H1 (cell line): ENCODE measurements around the gene C12orf75. TPM values are rescaled to one million over a fixed set of nuclear protein-coding genes. Genes with fewer than 3 reads are reported as not detected.

ENCODE experiments used
- CTCF ChIA-PET: fragments of 300-600 bp; sonication (Branson Sonifier 250); formaldehyde crosslinking; loops from one replicate; lab custom pipeline; 2021; ENCODE audit not compliant: partially characterized antibody; lab: Charles Lee
- POLR2A ChIA-PET: fragments of 300-600 bp; sonication (Branson Sonifier 250); formaldehyde crosslinking; loops from one replicate; lab custom pipeline; 2021; ENCODE audit warnings: inconsistent platforms; ENCODE audit not compliant: partially characterized antibody; lab: Charles Lee
- DNase-seq, 2 experiments: peaks; one replicate each; pipeline versions ENCODE4 v3.0.0 to v3.0.0-alpha.2; 2010 to 2022; ENCODE audit warnings: low spot score in 2 of 2, low read depth in 1 of 2, mixed read lengths in 1 of 2
- FAIRE-seq: peaks from 2 replicates; lab custom pipeline; 2011; peaks lifted over from hg19 to GRCh38; lab: Jason Lieb, UNC
- H2AFZ ChIP-seq: 2 replicates; pipeline ENCODE4 v1.8.1; 2012; ENCODE audit warnings: low read length, inconsistent platforms
- H2AK5ac ChIP-seq: 2 replicates; pipeline ENCODE4 v1.6.1; 2013; ENCODE audit warnings: low read depth, low read length
- H2BK120ac ChIP-seq: replicated peaks from 2 replicates; pipeline ENCODE3; 2013; ENCODE audit warnings: low read depth, low read length, inconsistent platforms
- H2BK12ac ChIP-seq: 2 replicates; pipeline ENCODE4 v1.6.1; 2013; ENCODE audit warnings: low read depth, low read length
- H2BK15ac ChIP-seq: 2 replicates; pipeline ENCODE4 v1.6.1; 2013; ENCODE audit warnings: low read length
- H2BK20ac ChIP-seq: 2 replicates; pipeline ENCODE4 v1.6.1; 2013; ENCODE audit warnings: low read length
- H2BK5ac ChIP-seq: 2 replicates; pipeline ENCODE4 v1.6.1; 2013; ENCODE audit warnings: low read depth, low read length
- H3K14ac ChIP-seq: 2 replicates; pipeline ENCODE4 v1.6.1; 2013; ENCODE audit warnings: inconsistent platforms; ENCODE audit not compliant: insufficient read length
- H3K18ac ChIP-seq: 2 replicates; pipeline ENCODE4 v1.6.1; 2013; ENCODE audit warnings: low read length; ENCODE audit errors: extremely low read depth
- H3K23ac ChIP-seq: 2 replicates; pipeline ENCODE4 v1.6.1; 2013; ENCODE audit warnings: inconsistent platforms; ENCODE audit not compliant: insufficient read length
- H3K23me2 ChIP-seq: 2 replicates; pipeline ENCODE4 v1.6.1; 2013; ENCODE audit warnings: low read depth, low read length
- H3K27ac ChIP-seq: 2 replicates; pipeline ENCODE4 v1.6.1; 2011; ENCODE audit warnings: low read depth, low read length, inconsistent platforms
- H3K27me3 ChIP-seq, 4 experiments: replicated peaks in 1 of 4; 1 replicate in 1 of 4; 2 replicates in 3 of 4; pipeline versions ENCODE4 v1.6.1 to v1.8.1; 2011 to 2013; ENCODE audit warnings: low read length in 3 of 4, mild to moderate bottlenecking in 3 of 4, inconsistent platforms in 2 of 4, mixed read lengths in 2 of 4, moderate library complexity in 1 of 4; ENCODE audit not compliant: control insufficient read depth in 3 of 4, insufficient read depth in 3 of 4; ENCODE audit errors: extremely low read depth in 1 of 4
- H3K36me3 ChIP-seq, 4 experiments: 2 replicates each; pipeline versions ENCODE4 v1.6.1 to v1.8.1; 2011 to 2013; ENCODE audit warnings: mild to moderate bottlenecking in 4 of 4, low read length in 3 of 4, moderate library complexity in 2 of 4, control low read depth in 1 of 4, inconsistent platforms in 1 of 4; ENCODE audit not compliant: insufficient read depth in 4 of 4, control insufficient read depth in 2 of 4
- H3K4ac ChIP-seq: replicated peaks from 2 replicates; pipeline ENCODE3; 2013; ENCODE audit warnings: low read length, low read depth, mixed read lengths, inconsistent platforms; ENCODE audit not compliant: insufficient read length
- H3K4me1 ChIP-seq, 4 experiments: replicated peaks in 1 of 4; 1 replicate in 1 of 4; 2 replicates in 3 of 4; pipeline versions ENCODE4 v1.6.1 to v1.8.1; 2011 to 2013; ENCODE audit warnings: low read length in 3 of 4, inconsistent platforms in 2 of 4, mixed read lengths in 1 of 4; ENCODE audit not compliant: insufficient read depth in 4 of 4, control insufficient read depth in 3 of 4
- H3K4me2 ChIP-seq, 2 experiments: 2 replicates each; pipeline versions ENCODE4 v1.6.1 to v1.8.1; 2011 to 2013; ENCODE audit warnings: low read depth in 2 of 2, low read length in 2 of 2, control low read depth in 1 of 2, inconsistent platforms in 1 of 2, mild to moderate bottlenecking in 1 of 2; ENCODE audit not compliant: insufficient read depth in 1 of 2
- H3K4me3 ChIP-seq, 4 experiments: fragments of 200-600, 300-600 bp in 1 of 4; sonication (generic), shearing (Covaris generic), sonication (Bioruptor Twin) in 1 of 4; 2 replicates each; pipeline versions ENCODE4 v1.5.1 to v1.8.1; 2011 to 2016; ENCODE audit warnings: low read length in 4 of 4, low read depth in 3 of 4, control low read depth in 2 of 4, inconsistent platforms in 2 of 4, mild to moderate bottlenecking in 2 of 4, mixed read lengths in 1 of 4, moderate library complexity in 1 of 4; ENCODE audit not compliant: insufficient read depth in 2 of 4; ENCODE audit errors: extremely low read depth in 1 of 4
- H3K56ac ChIP-seq: replicated peaks from 2 replicates; pipeline ENCODE3; 2013; ENCODE audit warnings: low read depth, mild to moderate bottlenecking, mixed read lengths, low read length, inconsistent platforms; ENCODE audit not compliant: insufficient read length
- H3K79me1 ChIP-seq: 2 replicates; pipeline ENCODE4 v1.6.1; 2013; ENCODE audit warnings: low read depth, low read length, control low read depth
- H3K79me2 ChIP-seq, 2 experiments: 2 replicates each; pipeline versions ENCODE4 v1.6.1 to v1.8.1; 2012 to 2013; ENCODE audit warnings: low read length in 2 of 2, mild to moderate bottlenecking in 2 of 2, inconsistent platforms in 1 of 2; ENCODE audit not compliant: insufficient read depth in 2 of 2, control insufficient read depth in 1 of 2
- H3K9ac ChIP-seq, 4 experiments: replicated peaks in 1 of 4; 1 replicate in 1 of 4; 2 replicates in 3 of 4; pipeline versions ENCODE4 v1.6.1 to v1.8.1; 2011 to 2013; ENCODE audit warnings: low read depth in 3 of 4, low read length in 3 of 4, control low read depth in 2 of 4, mild to moderate bottlenecking in 2 of 4, moderate library complexity in 2 of 4, inconsistent platforms in 1 of 4; ENCODE audit errors: extremely low read depth in 1 of 4
- H3K9me3 ChIP-seq, 2 experiments: 2 replicates each; pipeline versions ENCODE4 v1.6.1 to v1.8.1; 2012 to 2013; ENCODE audit warnings: mild to moderate bottlenecking in 2 of 2, moderate library complexity in 2 of 2, control low read depth in 1 of 2, inconsistent platforms in 1 of 2, low read depth in 1 of 2, low read length in 1 of 2, mixed read lengths in 1 of 2; ENCODE audit not compliant: insufficient read depth in 2 of 2
- H4K20me1 ChIP-seq, 2 experiments: replicated peaks in 1 of 2; 2 replicates each; pipeline versions ENCODE3 to v1.8.1; 2011 to 2013; ENCODE audit warnings: inconsistent platforms in 2 of 2, low read length in 2 of 2, mild to moderate bottlenecking in 1 of 2; ENCODE audit not compliant: insufficient read depth in 2 of 2, control insufficient read depth in 1 of 2
- H4K5ac ChIP-seq: 2 replicates; pipeline ENCODE4 v1.6.1; 2013; ENCODE audit warnings: low read length, low read depth, mixed read lengths, inconsistent platforms; ENCODE audit not compliant: insufficient read length
- H4K8ac ChIP-seq: 2 replicates; pipeline ENCODE4 v1.8.0; 2013; ENCODE audit warnings: mild to moderate bottlenecking, moderate library complexity, low read length, inconsistent platforms; ENCODE audit not compliant: insufficient read depth; ENCODE audit errors: extremely low read depth
- H4K91ac ChIP-seq: replicated peaks from 2 replicates; pipeline ENCODE3; 2013; ENCODE audit warnings: low read length, mixed read lengths, inconsistent platforms; ENCODE audit not compliant: insufficient read length
- CBX5 ChIP-seq: fragments of 300-800, 300-1000 bp; sonication (generic); IDR thresholded peaks from 2 replicates; pipeline ENCODE4 v1.7.1; 2016; ENCODE audit warnings: antibody characterized with exemption, low read length, low read depth
- CTBP2 ChIP-seq: IDR thresholded peaks from 2 replicates; pipeline ENCODE4 v1.7.0; 2011; ENCODE audit warnings: borderline replicate concordance, mild to moderate bottlenecking, moderate library complexity, mixed read lengths, low read length; ENCODE audit not compliant: insufficient read depth, insufficient read length
- GABPA ChIP-seq: IDR thresholded peaks from 2 replicates; pipeline ENCODE4 v1.6.1; 2011; ENCODE audit warnings: mild to moderate bottlenecking, low read length, moderate library complexity, borderline replicate concordance; ENCODE audit not compliant: insufficient read depth
- JUND ChIP-seq: IDR thresholded peaks from 2 replicates; pipeline ENCODE4 v1.6.1; 2011; ENCODE audit warnings: mild to moderate bottlenecking, improper control_type of control experiment, low read length
- KDM1A ChIP-seq: fragments of 200-600, 300-600 bp; sonication (generic); IDR thresholded peaks from 2 replicates; pipeline ENCODE4 v1.7.1; 2016; ENCODE audit warnings: mild to moderate bottlenecking, low read length, borderline replicate concordance
- RAD21 ChIP-seq, 2 experiments: IDR thresholded peaks in 1 of 2; conservative IDR thresholded peaks in 1 of 2; 2 replicates each; pipeline ENCODE4 v1.6.1; 2011; ENCODE audit warnings: low read depth in 2 of 2, low read length in 2 of 2, improper control_type of control experiment in 1 of 2, inconsistent platforms in 1 of 2, mild to moderate bottlenecking in 1 of 2, moderate library complexity in 1 of 2
- SIRT6 ChIP-seq: IDR thresholded peaks from one replicate; pipeline ENCODE4 v1.7.1; 2012; ENCODE audit warnings: low read length, inconsistent platforms
- USF2 ChIP-seq: IDR thresholded peaks from 2 replicates; pipeline ENCODE4 v1.6.1; 2011; ENCODE audit warnings: low read length, improper control_type of control experiment
- YY1 ChIP-seq: IDR thresholded peaks from 2 replicates; pipeline ENCODE4 v1.6.1; 2011; ENCODE audit warnings: low read depth, mild to moderate bottlenecking, low read length
- WGBS, 2 experiments: shearing (Covaris generic) in 1 of 2; methylation state at CpG; one replicate each; pipeline versions ENCODE4 v1.1.6 to v1.1.7; 2013 to 2015; ENCODE audit warnings: low lambda C conversion rate in 2 of 2, mixed read lengths in 2 of 2, inconsistent platforms in 1 of 2, low coverage in 1 of 2, missing lambda C conversion rate in 1 of 2; ENCODE audit not compliant: insufficient replicate concordance in 2 of 2, insufficient coverage in 1 of 2, insufficient read length in 1 of 2; ENCODE audit errors: extremely low coverage in 1 of 2, missing lambda C conversion rate in 1 of 2; 5-methylcytosine and 5-hydroxymethylcytosine counted together
- polyA plus RNA-seq, 7 experiments: library from polyadenylated mRNA; depleted of rRNA in 3 of 7; stranded (reverse) in 5 of 7; unstranded in 2 of 7; fragments of >200 nt in 5 of 7; fragments of 200-250 nt in 2 of 7; gene quantifications; 1 replicate in 5 of 7; 2 replicates in 1 of 7; 4 replicates in 1 of 7; pipeline versions ENCODE4 v1.2.1 to v1.2.3, GENCODE V29; 2011 to 2013; ENCODE audit warnings: missing spikeins in 2 of 7, mixed read lengths in 2 of 7
- total RNA-seq: library from RNA; stranded (reverse); fragmentation: NEBNext Ultra II Directional; extraction: Animal tissue kit (Norgen Biotek cat#: 25700); gene quantifications from 2 replicates; pipeline ENCODE4 v1.2.1, GENCODE V29; 2021

The C12orf75 gene
- total and polyA plus RNA-seq, 2 of the 8 experiments (the other 6 are each of a cell fraction or from before 2014, with no cell fraction given): 26.4 to 41.2 TPM

- no peak overlapping the region for H2BK15ac ChIP-seq
- no peak overlapping the region for H3K56ac ChIP-seq
- no peaks in the 10 kb centered on the region for H3K9me3 ChIP-seq
- H2BK20ac ChIP-seq: no peak overlapping the region
- no peak overlapping the region for H2AFZ ChIP-seq
- 84% methylated on average over 3 of the region's 3 CpGs; no CpG with 5 or more reads in 1 of the 2 experiments for WGBS, 2 experiments
- H4K8ac ChIP-seq: no peak overlapping the region
- no peaks in the 10 kb centered on the region for H3K36me3 ChIP-seq
- H3K4ac ChIP-seq: no peak overlapping the region
- H3K4me3 ChIP-seq: no peak overlapping the region
- peaks cover 12% of the 10 kb centered on the region; the same call in 1 of the 2 replicates for H3K23me2 ChIP-seq
- peaks cover 0 to 2% of the 10 kb centered on the region in 2 experiments for H4K20me1 ChIP-seq
- H3K9ac ChIP-seq: no peak overlapping the region
- H2BK12ac ChIP-seq: no peak overlapping the region
- no peak overlapping the region for H2BK120ac ChIP-seq
- H4K91ac ChIP-seq: no peak overlapping the region
- FAIRE-seq (no peak), DNase-seq (no peak)
- H3K27me3 ChIP-seq: peaks cover 0 to 9% (median 6%) of the 10 kb centered on the region in 4 experiments; a peak in 6 of 7 replicates
- no peak overlapping the region for H3K14ac ChIP-seq
- peaks cover 2% of the 10 kb centered on the region; the same call in 1 of the 2 replicates for H3K79me1 ChIP-seq
- H3K23ac ChIP-seq: no peak overlapping the region
- CTCF ChIA-PET: interaction anchor here (1.2 to 2.8 kb wide), 4 partner anchors 45 to 57 kb away, joined by 4 to 10 read pairs (median 6); no protein-coding TSS in a partner anchor
- no peak overlapping the region for H2AK5ac ChIP-seq
- peaks cover 3 to 15% (median 9%) of the 10 kb centered on the region in 4 experiments for H3K4me1 ChIP-seq
- POLR2A ChIA-PET: no interaction called here
- no peak overlapping the region for H2BK5ac ChIP-seq
- H3K4me2 ChIP-seq: no peak overlapping the region
- no peak overlapping the region for H4K5ac ChIP-seq
- no peak overlapping the region for H3K18ac ChIP-seq
- H3K79me2 ChIP-seq: peaks cover 0 to 3% of the 10 kb centered on the region in 2 experiments; a peak in 1 of 4 replicates
- no peak overlapping the region for H3K27ac ChIP-seq
- TF ChIP-seq YY1 (no peak), KDM1A (no peak), CBX5 (no peak), RAD21 (IDR thresholded peaks at IDR 0.05 in 1 of 2, conservative IDR thresholded peaks at IDR 0.05 in 1 of 2; ENCODE audit: low read depth in 2 of 2, low read length in 2 of 2) (no peak), CTBP2 (no peak), JUND (no peak), GABPA (no peak), USF2 (no peak), SIRT6 (no peak)
Measured at GRCh38 chr12:105334001-105334400, 3.5 kb downstream of the C12orf75 start.
